IPS DF 4.7 (cell line): ENCODE data around the gene SEMA6B.
"Not testable (repeated sequence)": the region's sequence is repeated elsewhere in the genome, so short reads cannot be mapped to it uniquely, and the experiment has no call there.

ENCODE experiments used
- DNase-seq: peaks from one replicate; pipeline ENCODE4 v3.0.0-alpha.2; 2013; ENCODE audit warnings: low spot score; ENCODE audit errors: extremely low read depth

The SEMA6B gene

GRCh38 chr19:4528843-4529242, 30.6 kb downstream of the SEMA6B start:
- no peak for DNase-seq

- DNase-seq, result not testable (repeated sequence)
Measured at GRCh38 chr19:4527377-4527776, 32.1 kb downstream of the SEMA6B start.

- DNase-seq, result no peak
Measured at GRCh38 chr19:4525563-4526002, 33.9 kb downstream of the SEMA6B start.

GRCh38 chr19:4524808-4525562, 34.5 kb downstream of the SEMA6B start:
- DNase-seq, result no peak

- no peak for DNase-seq
Measured at GRCh38 chr19:4523306-4524110, 36.0 kb downstream of the SEMA6B start.

GRCh38 chr19:4522291-4523002, 37.0 kb downstream of the SEMA6B start:
- no peak for DNase-seq

- DNase-seq, result no peak
Measured at GRCh38 chr19:4521888-4522242, 37.6 kb downstream of the SEMA6B start.

GRCh38 chr19:4521170-4521887, 38.2 kb downstream of the SEMA6B start:
- DNase-seq, result no peak

- DNase-seq, result no peak
Measured at GRCh38 chr19:4519521-4520277, 39.8 kb downstream of the SEMA6B start.

GRCh38 chr19:4519172-4519496, 40.4 kb downstream of the SEMA6B start:
- DNase-seq, result no peak

- DNase-seq, result no peak
Measured at GRCh38 chr19:4518345-4519171, 40.9 kb downstream of the SEMA6B start, which contains the start of gene PLIN4. Gene PLIN4 (minus strand): TSS chr19:4518486. CDS start chr19:4518272, 214 bp downstream.

GRCh38 chr19:4517451-4518057, 41.9 kb downstream of the SEMA6B start:
- no peak for DNase-seq

- no peak for DNase-seq
Measured at GRCh38 chr19:4516939-4517300, 42.6 kb downstream of the SEMA6B start.

GRCh38 chr19:4516199-4516938, 43.1 kb downstream of the SEMA6B start:
- DNase-seq, result no peak

- DNase-seq, result no peak
Measured at GRCh38 chr19:4515732-4516131, 43.8 kb downstream of the SEMA6B start.

- no peak for DNase-seq
Measured at GRCh38 chr19:4513248-4513647, 46.2 kb downstream of the SEMA6B start.

- DNase-seq, result no peak
Measured at GRCh38 chr19:4512070-4512469, 47.4 kb downstream of the SEMA6B start.

GRCh38 chr19:4511300-4512054, 48.0 kb downstream of the SEMA6B start:
- DNase-seq, result no peak
